Esophagus muscularis mucosa (tissue), 4 donors: Measurements from ENCODE around the gene TBX5. TPM values are rescaled to one million over a fixed set of nuclear protein-coding genes. Genes with fewer than 3 reads are reported as not detected.

Experiments used
- DNase-seq: peaks from one replicate; pipeline ENCODE4 v3.0.0-alpha.2; 2017; ENCODE audit errors: extremely low spot score
- H3K27ac ChIP-seq, 4 donors: fragments of 200-600 bp; sonication (generic); replicated peaks in 1 of 4; 1 replicate in 3 of 4; 2 replicates in 1 of 4; pipeline ENCODE4 v1.5.1; 2016 to 2019; ENCODE audit warnings: mild to moderate bottlenecking in 1 of 4
- H3K27me3 ChIP-seq, 4 donors: fragments of 200-600 bp; sonication (generic); one replicate each; pipeline versions ENCODE4 v1.5.1 to v1.6.0; 2016 to 2019
- H3K36me3 ChIP-seq, 4 donors: fragments of 200-600 bp; sonication (generic); one replicate each; pipeline ENCODE4 v1.5.1; 2016 to 2019
- H3K4me1 ChIP-seq, 4 donors: fragments of 200-600 bp; sonication (generic); one replicate each; pipeline ENCODE4 v1.5.1; 2016 to 2019
- H3K4me3 ChIP-seq, 4 donors: fragments of 200-600 bp; sonication (generic); 1 replicate in 2 of 4; 2 replicates in 2 of 4; pipeline ENCODE4 v1.5.1; 2016 to 2019; ENCODE audit warnings: mild to moderate bottlenecking in 4 of 4, moderate library complexity in 1 of 4
- H3K9me3 ChIP-seq, 4 donors: fragments of 200-600 bp; sonication (generic); 1 replicate in 3 of 4; 2 replicates in 1 of 4; pipeline ENCODE4 v1.5.1; 2016 to 2019
- EP300 ChIP-seq: sonication (generic); formaldehyde crosslinking; IDR thresholded peaks from one replicate; pipeline ENCODE4 v1.6.1; 2017; ENCODE audit warnings: antibody characterized with exemption
- POLR2A ChIP-seq: fragments of 450-650 bp; IDR thresholded peaks from one replicate; pipeline ENCODE4 v1.6.1; 2017; ENCODE audit warnings: antibody characterized with exemption, moderate library complexity, mild to moderate bottlenecking, low read depth
- POLR2AphosphoS5 ChIP-seq, 2 donors: sonication (generic); formaldehyde crosslinking; IDR thresholded peaks; one replicate each; pipeline ENCODE4 v1.6.1; 2017; ENCODE audit warnings: antibody characterized with exemption in 2 of 2
- WGBS: methylation state at CpG from one replicate; pipeline ENCODE4 v1.1.5; 2018; 5-methylcytosine and 5-hydroxymethylcytosine counted together
- intact Hi-C: fragments of 100-400 bp; cut with DNase I; formaldehyde crosslinking; loops from one replicate; pipeline ENCODE4 v1.15.1; 2023
- total RNA-seq, 4 donors: library from RNA; depleted of rRNA; stranded (reverse); fragments of >200 nt; gene quantifications; one replicate each; pipeline versions ENCODE4 v1.1.0 to v1.2.1, GENCODE V29; 2016
- TF ChIP-seq, protein P1 (sequence below), 3 experiments: fragments of 200-600 bp in 2 of 3; fragments of 450-650 bp in 1 of 3; sonication (generic) in 2 of 3; IDR thresholded peaks; one replicate each; pipeline ENCODE4 v1.5.1; 2017 to 2019; ENCODE audit warnings: antibody characterized with exemption in 3 of 3, mild to moderate bottlenecking in 2 of 3, moderate library complexity in 1 of 3

Gene TBX5
- total RNA-seq = 10 to 100 TPM; 20.4 to 34.5 (median 26.2) TPM

- no peaks in the 10 kb centered on the region for H3K9me3 ChIP-seq
- intact Hi-C loops = no loop called here
- peaks cover 0 to 36% (median 2%) of the 10 kb centered on the region in 4 donors for H3K27me3 ChIP-seq
- H3K4me3 ChIP-seq = peak within 1 kb of the TSS; percentile 58 to 70 (median 62)
- no peaks in the 10 kb centered on the region for H3K36me3 ChIP-seq
- TF ChIP-seq EP300 (no peak), POLR2A (no peak), POLR2AphosphoS5 (IDR thresholded peaks at IDR 0.05) (peak; percentile 66 to 77)
- TF ChIP-seq, protein P1, sequence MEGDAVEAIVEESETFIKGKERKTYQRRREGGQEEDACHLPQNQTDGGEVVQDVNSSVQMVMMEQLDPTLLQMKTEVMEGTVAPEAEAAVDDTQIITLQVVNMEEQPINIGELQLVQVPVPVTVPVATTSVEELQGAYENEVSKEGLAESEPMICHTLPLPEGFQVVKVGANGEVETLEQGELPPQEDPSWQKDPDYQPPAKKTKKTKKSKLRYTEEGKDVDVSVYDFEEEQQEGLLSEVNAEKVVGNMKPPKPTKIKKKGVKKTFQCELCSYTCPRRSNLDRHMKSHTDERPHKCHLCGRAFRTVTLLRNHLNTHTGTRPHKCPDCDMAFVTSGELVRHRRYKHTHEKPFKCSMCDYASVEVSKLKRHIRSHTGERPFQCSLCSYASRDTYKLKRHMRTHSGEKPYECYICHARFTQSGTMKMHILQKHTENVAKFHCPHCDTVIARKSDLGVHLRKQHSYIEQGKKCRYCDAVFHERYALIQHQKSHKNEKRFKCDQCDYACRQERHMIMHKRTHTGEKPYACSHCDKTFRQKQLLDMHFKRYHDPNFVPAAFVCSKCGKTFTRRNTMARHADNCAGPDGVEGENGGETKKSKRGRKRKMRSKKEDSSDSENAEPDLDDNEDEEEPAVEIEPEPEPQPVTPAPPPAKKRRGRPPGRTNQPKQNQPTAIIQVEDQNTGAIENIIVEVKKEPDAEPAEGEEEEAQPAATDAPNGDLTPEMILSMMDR (IDR thresholded peaks at IDR 0.05) = no peak
- WGBS = 4% methylated on average over 18 of the region's 39 CpGs
- H3K27ac ChIP-seq = peak within 1 kb of the TSS; percentile 90 to 95 (median 92)
- peaks cover 14 to 51% (median 28%) of the 10 kb centered on the region in 4 donors for H3K4me1 ChIP-seq
- DNase-seq = no peak
Measured at GRCh38 chr12:114405519-114406271, at the start of gene TBX5. TSS of gene TBX5 (minus strand) at chr12:114406144. CDS start at chr12:114403898, 2,246 bp downstream.

DNA sequence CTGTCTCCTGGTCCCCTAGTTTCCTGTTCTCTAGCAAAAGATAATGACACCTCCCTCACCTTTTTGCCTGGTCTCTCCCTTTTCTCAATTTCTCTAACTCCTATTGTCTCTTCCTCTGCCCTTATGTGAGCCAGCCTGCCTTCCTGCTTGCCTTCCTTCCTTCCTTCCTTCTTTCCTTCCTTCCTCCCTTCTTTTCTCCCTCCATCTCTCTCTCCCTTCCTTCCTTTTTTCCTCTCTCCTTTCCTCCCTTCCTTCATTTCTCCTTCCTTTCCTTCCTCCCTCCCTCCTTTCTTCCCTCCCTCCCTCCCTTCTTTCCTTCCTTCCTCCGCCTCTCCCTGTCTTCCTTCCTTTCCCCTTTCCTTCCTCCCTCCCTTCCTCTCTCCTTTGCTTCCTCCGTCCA is 45.7 kb upstream of the TBX5 start:
- Histone ChIP-seq H3K36me3 (no peaks in the 10 kb centered on the region), H3K4me3 (no peak overlapping the region), H3K4me1 (peaks cover 0 to 11% (median 9%) of the 10 kb centered on the region in 4 donors), H3K27me3 (peaks cover 0 to 49% (median 4%) of the 10 kb centered on the region in 4 donors), H3K27ac (no peak overlapping the region), H3K9me3 (no peaks in the 10 kb centered on the region)
- intact Hi-C loops = no loop called here
- WGBS = 74% methylated on average over 2 of the region's 2 CpGs
- DNase-seq = no peak
- TF ChIP-seq POLR2A = no peak
- TF ChIP-seq, protein P1 (IDR thresholded peaks at IDR 0.05) = no peak

DNA sequence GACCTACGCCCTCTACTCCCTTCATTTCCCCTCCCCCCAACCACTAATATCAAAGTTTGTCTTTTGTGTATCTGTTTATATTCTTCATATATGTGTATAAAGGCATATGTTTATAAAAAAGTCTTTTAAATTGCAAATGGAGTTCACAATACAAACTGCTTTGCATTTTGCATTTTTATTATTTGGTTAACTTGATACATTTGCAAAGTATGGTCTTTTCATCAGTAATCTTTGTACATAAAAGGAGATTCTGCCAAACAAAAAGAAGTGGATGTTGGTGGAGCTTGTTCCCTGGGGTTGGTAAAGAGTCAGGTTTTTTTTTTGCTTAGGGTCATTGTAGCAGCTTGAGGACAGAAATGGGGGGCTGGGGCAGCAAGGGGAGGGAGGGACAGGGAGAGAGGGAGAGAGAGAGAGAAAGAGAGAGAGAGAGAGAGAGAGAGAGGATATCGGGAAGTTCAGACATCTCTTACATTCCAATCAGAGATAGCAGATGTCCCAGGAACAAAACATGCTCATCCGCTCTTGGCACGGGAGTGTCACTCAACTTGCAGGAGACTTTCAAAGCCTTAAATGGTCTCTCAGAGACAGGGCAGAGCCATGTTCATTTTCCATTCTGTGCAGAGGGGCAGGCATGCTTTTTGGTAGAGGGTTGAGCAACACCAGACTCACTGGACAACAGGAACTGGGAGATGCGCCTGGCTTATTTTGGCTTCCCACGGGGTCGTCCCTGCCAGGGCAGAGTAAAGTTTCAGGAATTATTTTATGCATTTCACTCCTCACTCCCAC is 44.8 kb upstream of the TBX5 start:
- intact Hi-C loops = no loop called here
- Histone ChIP-seq H3K4me1 (peaks cover 0 to 12% (median 9%) of the 10 kb centered on the region in 4 donors), H3K27ac (no peak overlapping the region), H3K36me3 (no peaks in the 10 kb centered on the region), H3K4me3 (no peak overlapping the region), H3K9me3 (no peaks in the 10 kb centered on the region), H3K27me3 (peaks cover 0 to 58% (median 4%) of the 10 kb centered on the region in 4 donors)
- DNase-seq = no peak
- TF ChIP-seq, protein P1 (IDR thresholded peaks at IDR 0.05) = no peak
- no peak for TF ChIP-seq EP300
- WGBS = 43% methylated on average over 7 of the region's 7 CpGs

DNA sequence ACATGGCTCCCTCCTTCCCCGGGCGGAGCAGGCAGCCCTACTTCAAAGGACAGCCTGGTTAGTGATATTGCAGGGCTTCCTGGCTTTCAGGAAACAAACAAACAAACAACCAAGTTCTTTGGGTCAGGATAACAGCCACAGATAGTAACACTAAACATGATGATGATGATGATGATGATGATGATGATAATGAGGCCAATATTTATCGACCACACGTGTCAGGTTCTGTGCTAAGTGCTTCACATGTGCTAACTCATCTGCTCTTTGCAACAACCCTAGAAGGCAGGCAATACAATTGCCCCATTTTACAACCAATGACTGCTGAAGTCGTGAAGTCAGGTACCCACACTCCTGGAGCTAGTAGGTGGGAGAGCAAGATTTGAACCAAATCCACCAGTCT is 44.1 kb upstream of the TBX5 start:
- H3K9me3 ChIP-seq = no peaks in the 10 kb centered on the region
- H3K4me1 ChIP-seq = peaks cover 0 to 18% (median 13%) of the 10 kb centered on the region in 4 donors
- 51% methylated on average over 5 of the region's 5 CpGs for WGBS
- no peak overlapping the region for H3K27ac ChIP-seq
- no peaks in the 10 kb centered on the region for H3K36me3 ChIP-seq
- H3K4me3 ChIP-seq = no peak overlapping the region
- peaks cover 0 to 58% (median 5%) of the 10 kb centered on the region in 4 donors for H3K27me3 ChIP-seq
- intact Hi-C loops = no loop called here
- TF ChIP-seq POLR2AphosphoS5 (IDR thresholded peaks at IDR 0.05) (no peak), EP300 (no peak), POLR2A (no peak)
- TF ChIP-seq, protein P1 (IDR thresholded peaks at IDR 0.05) = no peak
- no peak for DNase-seq
